Activated T-helper 9 cell treated with anti-CD3 and anti-CD28 coated beads, Interleukin-2, amount 50 U/mL, for 16 hours (primary cell): ENCODE data around the gene ISG20.

Source experiments
- DNase-seq: peaks from one replicate; pipeline ENCODE4 v3.0.0-alpha.2; 2020; ENCODE audit warnings: low read depth

Gene ISG20

DNA sequence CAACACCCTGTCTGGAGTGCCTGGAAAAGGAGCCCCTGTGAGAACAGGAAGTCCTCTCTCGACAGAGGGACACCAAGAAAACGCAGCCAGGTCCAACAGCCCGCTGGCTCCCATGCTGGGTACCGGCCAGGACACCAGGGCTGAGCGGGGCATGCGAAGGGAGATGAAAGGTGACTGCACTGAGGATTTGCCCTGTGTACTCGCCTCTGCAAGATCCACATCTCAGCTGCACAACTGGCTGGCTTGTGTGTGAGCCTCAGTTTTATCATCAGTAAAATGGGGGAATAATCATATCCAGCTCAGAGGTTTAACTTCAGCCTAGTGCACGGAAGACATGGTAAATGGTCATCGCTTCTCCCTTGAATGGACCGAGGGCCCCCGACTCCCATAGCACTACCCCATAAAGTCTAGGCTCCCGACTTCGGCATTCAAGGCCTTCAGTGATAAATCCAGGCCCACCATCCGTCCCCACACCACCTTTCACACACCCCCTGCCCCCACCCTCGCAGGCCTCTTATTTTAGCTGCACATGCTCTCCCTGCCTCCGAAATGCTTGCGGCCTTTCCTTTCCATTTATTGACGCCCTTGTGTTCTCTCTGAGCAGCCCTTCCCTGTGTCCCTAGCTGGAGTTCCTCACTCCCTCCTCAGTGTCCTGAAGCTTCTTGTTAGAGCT is 15.8 kb downstream of the ISG20 start:
- no peak for DNase-seq

- DNase-seq, result no peak
These were observed 16.3 kb downstream of the ISG20 start for GRCh38 chr15:88655103-88655553.

DNA sequence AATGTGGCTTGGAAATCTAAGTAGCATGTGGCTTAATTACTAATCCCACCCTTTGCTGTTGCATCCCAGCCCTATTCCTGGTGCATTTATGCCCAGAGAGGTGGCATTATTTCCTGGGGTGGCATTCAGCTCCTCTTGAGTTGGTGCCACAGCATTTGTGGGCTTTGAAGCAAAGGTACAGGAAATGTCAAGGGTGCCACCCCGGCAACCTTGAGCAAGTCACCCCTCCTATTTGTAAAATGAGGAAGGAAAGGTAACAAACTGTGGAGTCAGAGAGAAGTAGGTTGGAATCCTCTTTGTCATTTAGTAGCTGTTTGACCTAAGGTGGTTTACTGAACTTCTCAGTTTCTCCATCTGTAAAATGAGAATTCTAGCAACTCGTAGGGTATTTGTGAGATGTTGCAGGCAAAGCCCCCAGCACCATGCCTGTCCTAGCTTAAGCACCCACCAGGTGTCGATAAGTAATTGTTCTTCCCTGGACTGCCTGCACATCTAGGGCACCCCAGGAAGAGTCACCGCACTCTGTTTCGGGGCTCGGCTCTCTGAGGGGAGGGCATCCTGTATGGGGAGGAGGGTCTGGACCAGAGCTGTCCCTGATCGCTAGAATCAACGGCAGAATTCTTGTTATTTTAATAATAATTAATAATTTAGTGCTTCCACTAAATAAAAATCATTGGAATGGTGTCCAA is 17.1 kb downstream of the ISG20 start:
- no peak for DNase-seq

DNA sequence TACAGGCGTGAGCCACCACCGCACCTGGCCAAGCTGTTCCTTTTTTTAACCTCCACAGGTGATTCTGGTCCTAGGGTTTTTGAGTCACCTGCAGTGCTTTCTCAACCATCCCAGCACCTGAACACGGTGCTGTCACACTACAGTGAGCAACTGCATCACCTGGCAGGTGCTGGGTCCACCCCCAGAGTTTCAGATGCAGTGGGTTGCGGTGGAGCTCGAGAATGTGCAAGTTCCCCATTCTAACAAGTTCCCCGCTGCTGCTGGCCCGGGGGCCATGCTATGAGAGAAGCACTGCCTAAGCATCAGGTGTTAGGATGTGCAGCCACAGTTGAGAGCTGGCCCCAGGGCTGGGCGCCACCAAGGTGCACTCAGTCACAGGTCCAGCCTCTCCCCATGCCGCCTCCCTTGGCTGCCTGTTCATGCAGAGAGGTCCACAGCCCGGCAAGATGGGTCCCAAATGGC is 18.0 kb downstream of the ISG20 start:
- DNase-seq, result no peak

GRCh38 chr15:88657326-88658069 is 18.7 kb downstream of the ISG20 start:
- no peak for DNase-seq

GRCh38 chr15:88658070-88658965 is 19.5 kb downstream of the ISG20 start:
- DNase-seq, result no peak

DNA sequence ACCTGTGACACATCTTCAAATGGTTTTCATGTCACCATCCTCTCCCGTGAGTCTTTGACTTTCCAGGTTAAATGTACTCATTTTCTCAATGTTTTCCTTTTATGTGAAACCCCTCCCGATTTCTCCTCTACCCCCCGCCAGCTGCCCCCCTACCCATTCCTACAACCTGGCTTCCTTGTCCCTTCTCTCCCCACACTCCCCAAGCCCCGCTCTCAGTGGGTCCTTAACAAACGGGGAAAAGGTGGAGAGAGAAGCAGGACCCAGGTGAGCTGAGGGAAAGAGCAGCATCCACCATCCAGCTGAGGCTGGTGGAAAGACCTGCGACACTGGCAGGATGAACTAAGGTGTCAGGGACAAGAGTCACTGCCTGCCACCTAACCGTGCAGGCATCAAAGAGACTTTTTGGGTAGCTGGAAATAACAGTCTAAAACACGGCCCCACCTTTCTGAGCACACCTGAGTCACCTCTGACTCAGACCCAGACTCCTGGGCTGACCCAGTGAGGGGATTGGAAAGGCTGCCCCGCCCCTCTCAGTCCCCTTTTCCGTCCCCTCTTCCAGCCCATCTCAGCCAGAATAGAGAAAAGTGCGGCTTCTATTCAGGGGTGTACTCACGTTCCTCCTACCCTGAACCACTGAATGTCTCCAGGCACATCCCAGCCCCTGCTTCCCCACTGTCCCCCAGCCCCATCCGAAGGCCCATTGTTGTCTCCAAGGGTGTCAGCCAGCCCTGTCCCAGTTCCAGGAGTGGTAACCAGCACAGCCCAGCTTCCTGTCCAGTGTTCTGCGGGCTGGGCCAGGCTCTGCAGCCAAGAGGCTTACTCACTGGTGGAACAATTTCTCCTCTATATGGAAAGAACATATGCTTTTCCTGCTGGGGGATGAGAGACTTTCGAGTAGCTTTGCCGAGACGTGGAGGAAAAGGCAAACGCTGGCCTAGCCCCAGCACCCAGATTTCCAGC is 20.4 kb downstream of the ISG20 start:
- no peak for DNase-seq

GRCh38 chr15:88661041-88661700 is 22.4 kb downstream of the ISG20 start:
- DNase-seq, result no peak

DNA sequence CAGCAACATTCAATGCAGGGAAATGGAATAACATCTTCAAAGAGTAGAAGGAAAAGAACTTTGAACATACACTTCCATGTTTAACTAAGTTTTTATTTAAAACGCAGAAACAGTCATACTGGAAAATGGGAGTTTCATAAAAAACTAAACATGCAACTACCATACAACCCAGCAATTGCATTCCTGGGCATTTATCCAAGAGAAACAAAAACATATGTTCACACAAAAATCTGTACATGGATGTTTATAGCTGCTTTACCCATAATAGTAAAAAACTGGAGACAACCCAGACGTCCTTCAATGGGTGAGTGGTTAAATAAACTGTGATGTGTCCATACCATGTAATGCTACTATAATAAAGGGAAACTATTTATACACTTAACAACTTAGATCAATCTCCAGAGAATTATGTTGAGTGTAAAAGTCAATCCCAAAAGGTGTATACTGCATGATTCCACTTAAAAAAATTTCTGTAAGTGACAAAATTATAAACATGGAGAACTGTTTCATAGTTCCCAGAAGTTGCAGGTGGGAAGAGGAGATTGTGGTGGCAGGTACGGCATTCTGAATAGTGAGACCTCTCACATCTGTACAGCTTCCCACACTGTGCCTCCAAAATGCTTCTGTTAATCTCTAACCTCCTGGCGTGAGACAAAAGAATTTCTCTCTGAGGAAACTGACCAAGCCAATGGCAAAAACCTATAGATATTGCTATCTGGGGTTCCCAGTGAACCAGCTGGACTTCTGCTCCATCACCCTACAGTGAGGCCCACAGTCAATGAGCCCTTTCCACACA is 23.1 kb downstream of the ISG20 start:
- DNase-seq, result no peak

DNA sequence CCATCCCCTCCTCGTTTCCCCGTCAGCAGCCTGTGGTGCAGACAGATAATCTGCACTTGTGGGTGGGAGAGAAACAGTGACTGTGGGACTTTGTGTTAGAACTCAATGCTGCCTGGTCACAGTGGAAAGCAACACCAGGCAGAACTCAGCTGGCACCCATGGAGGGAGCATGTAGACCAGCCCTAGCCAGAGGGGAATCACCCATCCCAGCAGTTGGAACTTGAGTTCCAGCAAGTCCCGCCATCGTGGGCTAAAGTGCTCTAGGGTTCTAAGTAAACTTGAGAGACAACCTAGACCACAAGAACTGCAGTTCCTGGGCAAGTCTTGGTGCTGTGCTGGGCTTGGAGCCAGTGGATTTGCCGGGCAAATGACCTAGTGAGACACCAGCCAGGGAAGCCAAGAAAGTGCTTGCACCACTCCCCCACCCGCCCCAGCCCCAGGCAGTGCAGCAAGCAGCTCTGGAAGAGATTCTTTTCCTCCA is 24.4 kb downstream of the ISG20 start:
- DNase-seq, result no peak

DNA sequence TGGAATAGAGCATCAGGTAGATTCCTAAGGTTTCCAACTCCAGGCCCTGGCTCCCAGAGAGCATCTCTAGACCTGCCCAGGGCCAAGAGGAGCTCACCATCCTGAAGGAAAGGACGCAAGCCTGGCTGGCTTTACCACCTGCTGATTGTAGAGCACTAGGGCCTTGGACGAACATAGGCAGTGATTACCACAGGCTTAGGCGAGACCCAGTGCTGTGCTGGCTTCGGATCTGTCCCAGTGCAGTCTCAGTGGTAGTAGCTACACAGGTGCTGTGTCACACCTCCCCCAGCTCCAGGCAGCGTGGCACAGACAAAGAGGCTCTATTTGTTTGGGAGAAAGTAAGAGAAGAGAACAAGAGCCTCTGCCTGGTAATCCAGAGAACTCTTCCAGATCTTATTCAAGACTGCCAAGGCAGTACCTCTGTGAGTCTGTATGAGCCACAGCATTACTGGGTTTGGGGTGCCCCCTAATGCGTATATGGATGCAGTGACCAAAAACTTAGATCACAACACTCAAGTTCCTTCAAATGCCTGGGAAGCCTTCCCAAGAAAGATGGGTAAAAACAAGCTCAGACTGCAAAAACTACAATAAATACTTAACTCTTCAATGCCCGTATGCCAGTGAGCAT is 25.4 kb downstream of the ISG20 start:
- DNase-seq, result no peak

- DNase-seq, result no peak
These were observed 35.8 kb downstream of the ISG20 start for GRCh38 chr15:88674661-88675060.

GRCh38 chr15:88678755-88679154 is 39.9 kb downstream of the ISG20 start:
- DNase-seq, result no peak

DNA sequence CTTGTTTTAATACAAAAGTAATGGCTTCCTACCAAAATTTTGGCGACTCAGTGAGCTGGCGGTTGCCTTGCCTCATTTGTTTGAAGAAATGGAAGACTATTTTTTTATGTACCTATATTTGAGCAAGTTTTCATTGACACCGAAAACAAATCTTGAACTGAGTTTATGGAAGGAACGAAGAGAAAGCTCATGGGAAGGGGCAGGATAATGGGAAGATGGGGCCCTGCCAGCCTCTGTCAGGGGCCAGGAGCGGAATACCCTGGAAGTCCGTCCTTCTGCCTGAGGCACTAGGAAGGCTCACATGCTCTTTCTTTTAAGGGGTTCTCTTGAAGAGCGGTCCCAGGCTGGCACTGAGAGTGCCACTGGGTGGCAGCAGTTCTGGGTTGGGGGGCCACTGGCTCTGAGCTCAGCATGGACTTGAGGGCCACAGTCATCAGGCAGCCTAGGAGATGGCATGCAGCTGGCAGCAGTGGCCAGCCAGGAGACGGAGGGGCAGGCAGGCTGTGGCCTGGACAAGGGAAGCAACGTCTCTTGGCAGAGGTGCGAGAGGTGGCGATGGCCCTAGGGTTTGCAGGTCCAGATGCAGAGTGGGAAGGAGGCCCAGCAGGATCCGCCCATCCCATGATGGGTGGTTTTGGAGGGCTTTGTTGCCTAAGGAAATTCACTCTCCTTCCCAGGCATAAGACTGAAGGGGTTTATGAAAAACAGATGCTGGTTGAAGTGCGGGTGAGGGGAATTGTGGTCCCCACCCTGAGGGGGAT is 41.6 kb downstream of the ISG20 start:
- no peak for DNase-seq

- no peak for DNase-seq
These were observed 42.9 kb downstream of the ISG20 start for GRCh38 chr15:88681610-88682221.

DNA sequence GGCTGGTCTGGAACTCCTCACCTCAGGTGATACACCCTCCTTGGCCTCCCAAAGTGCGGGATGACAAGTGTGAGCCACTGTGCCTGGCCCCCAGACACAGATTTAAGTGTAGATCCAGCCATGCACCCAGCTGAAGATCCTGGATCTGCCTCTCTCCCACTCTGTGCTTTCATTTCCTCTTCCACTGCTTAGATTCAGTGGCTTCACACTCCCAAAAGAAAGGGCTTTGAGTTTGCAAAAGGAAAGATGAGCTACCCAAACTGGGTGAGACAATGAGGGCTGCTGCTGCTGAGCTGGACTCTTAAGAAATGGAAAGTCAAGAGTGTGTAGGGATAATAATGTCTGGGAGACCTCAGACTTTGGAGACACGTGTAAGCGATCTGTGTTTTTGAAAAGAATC is 45.5 kb downstream of the ISG20 start:
- DNase-seq, result no peak

DNA sequence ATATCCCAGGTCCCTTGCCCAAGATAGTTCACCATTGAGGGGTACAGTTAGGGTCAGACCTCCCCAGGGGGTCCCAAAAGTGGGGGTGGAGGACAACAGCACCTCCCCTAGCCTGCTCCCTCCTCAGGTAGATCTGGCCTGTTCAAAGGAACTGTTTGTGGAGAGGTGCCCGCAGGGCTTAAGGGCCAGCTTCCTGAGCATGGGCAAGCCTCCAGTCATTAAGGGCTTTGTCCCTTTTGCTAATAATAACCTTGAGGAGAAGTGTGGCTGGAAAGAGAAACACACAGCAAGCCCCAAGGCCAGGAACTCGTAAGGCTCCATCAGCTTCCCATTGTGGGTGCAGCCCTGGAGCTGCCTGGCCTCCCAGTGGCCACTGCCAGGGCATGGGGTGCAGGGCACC is 47.4 kb downstream of the ISG20 start:
- DNase-seq, result no peak
